Measurements from ENCODE around the gene IVD.

Gene IVD

GRCh38 chr15:40415226-40415625, 9.6 kb downstream of the IVD start:
- Histone ChIP-seq H3K27ac (ENCODE audit: low read depth, low read length) (no peak overlapping the region), H3K4me2 (ENCODE audit: low read length) (no peak overlapping the region), H3K27me3 (ENCODE audit: control insufficient read depth, low read length) (no peaks in the 10 kb centered on the region), H4K20me1 (ENCODE audit: control insufficient read depth, insufficient read depth, low read depth, low read length) (no peaks in the 10 kb centered on the region), H3K4me3 (ENCODE audit: low read length) (no peak overlapping the region), H3K9me2 (replicated peaks; ENCODE audit: control insufficient read depth, low read length) (no peaks in the 10 kb centered on the region), H3K9me3 (ENCODE audit: control insufficient read depth, insufficient read depth, low read length) (no peaks in the 10 kb centered on the region), H3K36me3 (ENCODE audit: control insufficient read depth, low read length) (peaks cover 26% of the 10 kb centered on the region; the same call in 1 of the 2 replicates), H3F3A (ENCODE audit: control insufficient read depth, insufficient read depth) (no peaks in the 10 kb centered on the region), H3K79me2 (ENCODE audit: control insufficient read depth, low read length) (no peaks in the 10 kb centered on the region), H3K4me1 (ENCODE audit: control insufficient read depth, low read length) (no peaks in the 10 kb centered on the region)
- no peak for TF ChIP-seq CTCF (IDR thresholded peaks at IDR 0.05; ENCODE audit: low read depth, low read length, poor library complexity, severe bottlenecking)
- TF ChIP-seq EZH2phosphoT487 (IDR thresholded peaks at IDR 0.05; ENCODE audit: borderline replicate concordance, low read length), result no peak

GRCh38 chr15:40416056-40416455, 10.5 kb downstream of the IVD start:
- Histone ChIP-seq H3K79me2 (ENCODE audit: control insufficient read depth, low read length) (no peaks in the 10 kb centered on the region), H3K27me3 (ENCODE audit: control insufficient read depth, low read length) (no peaks in the 10 kb centered on the region), H3K4me3 (ENCODE audit: low read length) (no peak overlapping the region), H3F3A (ENCODE audit: control insufficient read depth, insufficient read depth) (no peaks in the 10 kb centered on the region), H4K20me1 (ENCODE audit: control insufficient read depth, insufficient read depth, low read depth, low read length) (no peaks in the 10 kb centered on the region), H3K36me3 (ENCODE audit: control insufficient read depth, low read length) (peaks cover 21% of the 10 kb centered on the region; the same call in 1 of the 2 replicates), H3K4me1 (ENCODE audit: control insufficient read depth, low read length) (no peaks in the 10 kb centered on the region), H3K4me2 (ENCODE audit: low read length) (no peak overlapping the region), H3K27ac (ENCODE audit: low read depth, low read length) (no peak overlapping the region), H3K9me3 (ENCODE audit: control insufficient read depth, insufficient read depth, low read length) (no peaks in the 10 kb centered on the region), H3K9me2 (replicated peaks; ENCODE audit: control insufficient read depth, low read length) (no peaks in the 10 kb centered on the region)
- TF ChIP-seq CTCF (IDR thresholded peaks at IDR 0.05; ENCODE audit: low read depth, low read length, poor library complexity, severe bottlenecking), result no peak
- no peak for TF ChIP-seq EZH2phosphoT487 (IDR thresholded peaks at IDR 0.05; ENCODE audit: borderline replicate concordance, low read length)

- Histone ChIP-seq H4K20me1 (ENCODE audit: control insufficient read depth, insufficient read depth, low read depth, low read length) (no peaks in the 10 kb centered on the region), H3K9me2 (replicated peaks; ENCODE audit: control insufficient read depth, low read length) (no peaks in the 10 kb centered on the region), H3K4me2 (ENCODE audit: low read length) (no peak overlapping the region), H3K4me3 (ENCODE audit: low read length) (no peak overlapping the region), H3K36me3 (ENCODE audit: control insufficient read depth, low read length) (peaks cover 15% of the 10 kb centered on the region; the same call in 1 of the 2 replicates), H3K27ac (ENCODE audit: low read depth, low read length) (no peak overlapping the region), H3F3A (ENCODE audit: control insufficient read depth, insufficient read depth) (no peaks in the 10 kb centered on the region), H3K79me2 (ENCODE audit: control insufficient read depth, low read length) (no peaks in the 10 kb centered on the region), H3K27me3 (ENCODE audit: control insufficient read depth, low read length) (peaks cover 3% of the 10 kb centered on the region; the same call in 1 of the 2 replicates), H3K4me1 (ENCODE audit: control insufficient read depth, low read length) (peaks cover 3% of the 10 kb centered on the region; the same call in 1 of the 2 replicates), H3K9me3 (ENCODE audit: control insufficient read depth, insufficient read depth, low read length) (no peaks in the 10 kb centered on the region)
- TF ChIP-seq EZH2phosphoT487 (IDR thresholded peaks at IDR 0.05; ENCODE audit: borderline replicate concordance, low read length) (no peak), CTCF (IDR thresholded peaks at IDR 0.05; ENCODE audit: low read depth, low read length, poor library complexity, severe bottlenecking) (no peak)
Measured at GRCh38 chr15:40418126-40418525, 12.5 kb downstream of the IVD start.

Measured in DOHH2 (cell line).